Coronary artery (tissue), 2 donors: ENCODE data around the gene ARHGAP31.

Experiments
- DNase-seq: peaks from one replicate; pipeline ENCODE4 v3.0.0-alpha.2; 2017; ENCODE audit warnings: low spot score
- H3K27ac ChIP-seq, 2 donors: fragments of 200-600 bp; sonication (generic); one replicate each; pipeline ENCODE4 v1.5.1; 2016 to 2019
- H3K4me3 ChIP-seq: fragments of 200-600 bp; sonication (generic); 2 replicates; pipeline ENCODE4 v1.5.1; 2016; ENCODE audit warnings: mild to moderate bottlenecking, moderate library complexity
- TF ChIP-seq, protein P1 (sequence below): fragments of 200-600 bp; sonication (generic); IDR thresholded peaks from one replicate; pipeline ENCODE4 v1.5.1; 2019; ENCODE audit warnings: antibody characterized with exemption

Gene ARHGAP31

DNA sequence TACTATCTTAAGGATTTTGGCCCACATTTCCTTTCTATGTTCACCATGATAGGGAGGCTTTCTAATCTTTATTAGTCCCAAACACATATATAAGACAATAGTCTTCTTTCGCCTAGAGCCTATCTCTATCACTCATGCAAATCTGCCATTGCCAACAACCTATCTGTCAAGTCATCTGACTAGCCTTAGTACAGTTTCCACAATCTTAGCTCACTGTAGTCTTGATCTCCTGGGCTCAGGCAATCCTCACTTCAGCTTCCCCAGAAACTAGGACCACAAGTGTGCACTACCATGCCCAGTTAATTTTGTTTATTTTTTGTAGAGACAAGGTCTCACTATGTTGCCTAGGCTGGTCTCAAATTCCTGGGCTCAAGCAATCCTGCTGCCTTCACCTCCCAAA is 162.3 kb downstream of the ARHGAP31 start:
- DNase-seq: no peak
- Histone ChIP-seq H3K4me3 (no peak overlapping the region), H3K27ac (no peak overlapping the region)
- TF ChIP-seq, protein P1, sequence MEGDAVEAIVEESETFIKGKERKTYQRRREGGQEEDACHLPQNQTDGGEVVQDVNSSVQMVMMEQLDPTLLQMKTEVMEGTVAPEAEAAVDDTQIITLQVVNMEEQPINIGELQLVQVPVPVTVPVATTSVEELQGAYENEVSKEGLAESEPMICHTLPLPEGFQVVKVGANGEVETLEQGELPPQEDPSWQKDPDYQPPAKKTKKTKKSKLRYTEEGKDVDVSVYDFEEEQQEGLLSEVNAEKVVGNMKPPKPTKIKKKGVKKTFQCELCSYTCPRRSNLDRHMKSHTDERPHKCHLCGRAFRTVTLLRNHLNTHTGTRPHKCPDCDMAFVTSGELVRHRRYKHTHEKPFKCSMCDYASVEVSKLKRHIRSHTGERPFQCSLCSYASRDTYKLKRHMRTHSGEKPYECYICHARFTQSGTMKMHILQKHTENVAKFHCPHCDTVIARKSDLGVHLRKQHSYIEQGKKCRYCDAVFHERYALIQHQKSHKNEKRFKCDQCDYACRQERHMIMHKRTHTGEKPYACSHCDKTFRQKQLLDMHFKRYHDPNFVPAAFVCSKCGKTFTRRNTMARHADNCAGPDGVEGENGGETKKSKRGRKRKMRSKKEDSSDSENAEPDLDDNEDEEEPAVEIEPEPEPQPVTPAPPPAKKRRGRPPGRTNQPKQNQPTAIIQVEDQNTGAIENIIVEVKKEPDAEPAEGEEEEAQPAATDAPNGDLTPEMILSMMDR: no peak

DNA sequence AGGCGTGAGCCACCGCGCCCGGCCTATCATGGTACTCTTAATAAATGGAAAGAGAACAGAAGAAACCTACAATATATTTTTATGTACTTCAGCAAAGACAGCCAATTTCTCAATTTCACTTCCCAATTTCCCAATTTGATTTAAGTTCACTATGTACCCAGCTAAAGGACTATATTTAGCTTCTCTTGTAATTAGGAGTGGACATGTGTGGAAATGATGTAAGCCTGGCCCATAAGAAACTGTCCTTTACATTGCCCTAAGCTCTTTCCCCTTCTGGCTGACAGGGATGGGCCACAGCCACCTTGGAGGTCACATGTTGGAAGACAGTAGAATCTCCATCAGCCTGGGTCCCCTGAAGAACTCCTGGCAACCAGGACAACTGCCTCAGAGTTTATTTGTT is 163.1 kb downstream of the ARHGAP31 start:
- Histone ChIP-seq H3K27ac (no peak overlapping the region), H3K4me3 (no peak overlapping the region)
- DNase-seq: no peak
- TF ChIP-seq, protein P1: no peak

DNA sequence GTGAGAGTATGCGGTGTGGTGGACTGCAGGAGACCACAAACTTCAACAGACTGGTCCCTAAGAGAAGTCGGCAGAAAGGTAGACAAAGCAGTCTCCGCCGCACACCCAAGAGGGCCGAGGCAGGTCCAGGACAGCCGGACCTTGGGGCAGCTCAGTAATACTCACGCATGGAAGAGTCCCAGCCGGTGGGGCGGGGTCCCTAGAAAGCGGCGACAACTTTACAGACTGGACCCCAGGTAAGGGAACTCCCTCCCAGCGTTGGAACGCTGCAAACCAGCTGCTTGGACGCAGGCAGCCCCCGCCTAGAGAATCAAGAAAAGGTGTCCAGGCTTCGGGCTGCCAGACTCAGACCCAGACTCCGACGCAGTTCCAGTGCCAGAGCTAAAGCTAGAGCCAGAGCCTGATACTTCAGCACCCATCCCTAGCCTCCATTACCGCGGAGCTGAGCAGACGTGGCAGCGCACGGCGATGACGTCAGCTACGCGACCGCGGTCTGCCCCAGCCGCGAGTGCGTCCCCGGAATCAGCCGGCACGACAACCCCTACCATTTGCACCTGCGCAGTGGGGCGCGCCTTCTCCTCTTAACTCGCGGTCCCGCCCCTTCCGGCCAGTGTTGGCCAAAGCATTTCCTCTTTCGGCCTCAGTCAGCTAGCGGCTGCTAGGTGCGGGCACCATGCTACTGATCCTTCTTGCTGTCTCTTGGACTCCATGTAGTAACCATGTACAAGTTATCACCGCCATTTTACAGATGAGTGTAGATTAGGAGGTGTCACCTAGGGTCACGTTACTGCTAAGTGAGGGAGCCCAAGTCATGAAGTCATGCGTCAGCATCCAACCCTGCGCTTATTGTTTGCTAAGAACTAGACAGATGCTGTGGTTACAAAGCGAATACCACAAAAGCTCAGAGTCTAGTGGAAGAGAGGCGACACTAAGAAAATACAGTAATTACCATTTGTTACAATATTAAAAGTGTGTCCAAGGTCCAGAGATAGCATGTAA is 169.3 kb downstream of the ARHGAP31 start, which contains the start of gene TMEM39A:
Gene TMEM39A, minus strand, starts transcription at position 445 of the 999 bp plus-strand sequence. CDS start 1,541 bp downstream, outside the sequence.
- DNase-seq: peak; percentile 99
- Histone ChIP-seq H3K4me3 (peak within 1 kb of the TSS; percentile 92), H3K27ac (peak within 1 kb of the TSS; percentile 92)
- TF ChIP-seq, protein P1: no peak

DNA sequence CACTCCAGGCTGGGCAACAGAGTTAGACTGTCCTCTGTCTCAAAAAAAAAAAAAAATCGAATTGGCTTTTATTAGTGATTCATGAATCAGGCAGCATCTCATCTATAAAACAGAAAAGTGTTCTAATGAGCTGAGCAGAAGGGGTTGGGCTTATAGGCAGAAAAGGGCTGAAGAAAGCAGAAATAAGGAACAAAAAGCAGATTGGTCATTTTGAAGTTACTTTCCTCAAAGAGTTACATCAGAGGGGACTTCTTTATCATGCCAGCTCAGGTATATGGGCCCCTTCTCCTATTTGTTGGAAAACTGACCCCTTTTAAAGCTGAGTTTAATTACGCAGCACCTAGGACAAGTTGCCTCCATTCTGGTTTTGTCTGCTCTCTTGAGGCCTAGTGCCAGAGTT is 173.9 kb downstream of the ARHGAP31 start:
- Histone ChIP-seq H3K4me3 (peak overlapping the region; percentile 95), H3K27ac (no peak overlapping the region)
- no peak for DNase-seq
- TF ChIP-seq, protein P1: no peak

DNA sequence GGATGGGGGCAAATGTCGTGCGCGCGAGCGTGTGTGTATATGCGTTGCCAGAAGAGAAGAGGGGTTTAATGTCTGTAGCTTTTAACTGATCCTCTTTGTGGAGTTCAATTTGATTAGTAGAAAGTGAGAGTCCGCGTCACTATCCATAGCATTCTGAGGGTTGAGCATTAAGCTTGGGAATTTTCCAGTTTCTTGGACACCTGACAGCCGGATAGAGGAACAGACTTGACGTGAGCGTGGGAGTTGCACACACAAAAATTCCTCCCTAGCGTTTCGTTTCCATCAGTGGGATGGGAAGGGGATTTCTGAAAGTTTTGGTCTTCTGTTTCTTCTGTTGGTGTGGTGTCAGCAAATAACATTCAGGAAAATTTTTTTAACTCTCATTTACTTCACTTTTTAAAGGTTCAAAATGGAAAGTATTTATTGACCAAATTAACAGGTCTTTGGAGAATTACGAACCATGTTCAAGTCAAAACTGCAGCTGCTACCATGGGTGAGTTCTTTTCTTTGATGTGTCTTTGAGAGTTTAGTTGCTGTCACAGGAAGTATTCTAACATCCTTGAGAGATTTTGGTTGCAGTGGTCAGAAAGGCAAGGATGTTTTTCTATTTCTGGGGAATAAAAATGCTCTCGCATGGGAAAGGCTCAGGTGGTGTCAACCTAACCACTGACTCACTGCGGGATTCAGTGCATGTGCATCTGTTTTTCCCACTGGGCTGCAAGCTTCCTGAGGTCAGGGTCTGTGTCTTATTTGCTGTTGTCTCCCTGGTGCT is 175.4 kb downstream of the ARHGAP31 start:
- no peak for DNase-seq
- H3K4me3 ChIP-seq: peak overlapping the region; percentile 95
- H3K27ac ChIP-seq: peak overlapping the region in 1 of 2 donors; percentile 85
- TF ChIP-seq, protein P1: no peak
